Ishikawa (cell line): ENCODE data around the gene SCAP.

Experiments
- CEBPB ChIP-seq: IDR thresholded peaks from 2 replicates; pipeline ENCODE4 v1.6.1; 2012
- EP300 ChIP-seq: IDR thresholded peaks from 2 replicates; pipeline ENCODE4 v1.6.1; 2012; ENCODE audit warnings: borderline replicate concordance
- NFIC ChIP-seq: IDR thresholded peaks from 2 replicates; pipeline ENCODE4 v1.6.1; 2012

- TF ChIP-seq CEBPB (no peak), NFIC (no peak), EP300 (no peak)
These were observed 981 bp upstream of the SCAP start for GRCh38 chr3:47476644-47477199.
